ENCODE data around the gene CALCR. TPM values are rescaled to one million over a fixed set of nuclear protein-coding genes. Genes with fewer than 3 reads are reported as not detected.

Gene CALCR
- total and polyA plus RNA-seq, 8 donors, result 0.16 TPM; not detected in 7

GRCh38 chr7:93463764-93464163 is 110.8 kb downstream of the CALCR start:
- Histone ChIP-seq H3K27me3 (no peaks in the 10 kb centered on the region), H3K27ac (no peak overlapping the region), H3K9me3 (no peaks in the 10 kb centered on the region), H3K4me3 (no peak overlapping the region), H3K4me1 (no peaks in the 10 kb centered on the region), H3K36me3 (no peaks in the 10 kb centered on the region)
- intact Hi-C loops (cut with DNase I), result no loop called here
- ATAC-seq (no peak), DNase-seq (no peak)
- TF ChIP-seq CTCF (IDR thresholded peaks at IDR 0.05), result no peak

GRCh38 chr7:93461350-93461749 is 113.2 kb downstream of the CALCR start:
- TF ChIP-seq CTCF (IDR thresholded peaks at IDR 0.05), result no peak
- intact Hi-C loops (cut with DNase I), result no loop called here
- Histone ChIP-seq H3K9me3 (no peaks in the 10 kb centered on the region), H3K27me3 (no peaks in the 10 kb centered on the region), H3K4me3 (no peak overlapping the region), H3K4me1 (no peaks in the 10 kb centered on the region), H3K36me3 (no peaks in the 10 kb centered on the region), H3K27ac (no peak overlapping the region)
- no peak for DNase-seq
- no peak for ATAC-seq

GRCh38 chr7:93453262-93453661 is 121.3 kb downstream of the CALCR start:
- Histone ChIP-seq H3K9me3 (no peaks in the 10 kb centered on the region), H3K4me1 (no peaks in the 10 kb centered on the region), H3K27ac (no peak overlapping the region), H3K27me3 (no peaks in the 10 kb centered on the region), H3K36me3 (no peaks in the 10 kb centered on the region), H3K4me3 (no peak overlapping the region)
- intact Hi-C loops (cut with DNase I), result no loop called here
- no peak for ATAC-seq
- TF ChIP-seq CTCF (IDR thresholded peaks at IDR 0.05), result no peak
- no peak for DNase-seq

GRCh38 chr7:93448176-93448575 is 126.3 kb downstream of the CALCR start:
- no peak for TF ChIP-seq CTCF (IDR thresholded peaks at IDR 0.05)
- Histone ChIP-seq H3K36me3 (no peaks in the 10 kb centered on the region), H3K4me1 (no peaks in the 10 kb centered on the region), H3K27ac (no peak overlapping the region), H3K4me3 (no peak overlapping the region), H3K27me3 (no peaks in the 10 kb centered on the region), H3K9me3 (no peaks in the 10 kb centered on the region)
- ATAC-seq, result no peak
- intact Hi-C loops (cut with DNase I), result no loop called here
- no peak for DNase-seq

- DNase-seq (no peak), ATAC-seq (no peak)
- no peak for TF ChIP-seq CTCF (IDR thresholded peaks at IDR 0.05)
- intact Hi-C loops (cut with DNase I), result no loop called here
- no peak overlapping the region for H3K4me3 ChIP-seq
- H3K4me1 ChIP-seq, result no peaks in the 10 kb centered on the region
- H3K36me3 ChIP-seq, result no peaks in the 10 kb centered on the region
- H3K9me3 ChIP-seq, result no peaks in the 10 kb centered on the region
- no peaks in the 10 kb centered on the region for H3K27me3 ChIP-seq
- no peak overlapping the region for H3K27ac ChIP-seq
Observed at GRCh38 chr7:93447509-93447908, 127.0 kb downstream of the CALCR start.
